MM.1S (cell line): ENCODE data around the gene MMUT.

Source experiments
- EZH2 ChIP-seq: fragments of 300-600 bp; sonication (generic); optimal IDR thresholded peaks from 2 replicates; pipeline ENCODE3; 2017; ENCODE audit warnings: low read depth, mild to moderate bottlenecking, antibody characterized with exemption, low read length, mixed read lengths
- EZH2phosphoT487 ChIP-seq: fragments of 300-600 bp; sonication (generic); IDR thresholded peaks from 2 replicates; pipeline ENCODE4 v1.6.1; 2018; ENCODE audit warnings: antibody characterized with exemption, low read length
- TF ChIP-seq, protein P1 (sequence below): fragments of 300-600 bp; sonication (generic); IDR thresholded peaks from 2 replicates; pipeline ENCODE4 v1.5.1; 2016; ENCODE audit warnings: antibody characterized with exemption, low read length, mixed read lengths

DNA sequence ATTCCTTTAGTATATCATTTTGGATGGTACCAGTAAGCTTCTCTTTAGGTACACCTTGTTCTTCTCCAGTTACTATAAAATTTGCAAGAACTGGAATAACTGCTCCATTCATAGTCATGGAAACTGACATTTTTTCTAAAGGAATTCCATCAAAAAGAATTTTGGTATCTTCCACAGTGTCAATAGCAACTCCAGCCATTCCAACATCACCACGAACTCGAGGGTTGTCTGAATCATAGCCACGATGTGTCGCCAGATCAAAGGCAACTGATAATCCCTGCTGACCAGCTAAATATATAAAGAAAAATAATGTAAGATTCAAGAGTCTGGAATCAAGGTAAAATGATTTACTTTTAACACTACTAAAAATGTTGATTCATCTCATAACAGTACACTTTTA, 5.3 kb downstream of the MMUT start:
- TF ChIP-seq EZH2phosphoT487: no peak
- TF ChIP-seq, protein P1, sequence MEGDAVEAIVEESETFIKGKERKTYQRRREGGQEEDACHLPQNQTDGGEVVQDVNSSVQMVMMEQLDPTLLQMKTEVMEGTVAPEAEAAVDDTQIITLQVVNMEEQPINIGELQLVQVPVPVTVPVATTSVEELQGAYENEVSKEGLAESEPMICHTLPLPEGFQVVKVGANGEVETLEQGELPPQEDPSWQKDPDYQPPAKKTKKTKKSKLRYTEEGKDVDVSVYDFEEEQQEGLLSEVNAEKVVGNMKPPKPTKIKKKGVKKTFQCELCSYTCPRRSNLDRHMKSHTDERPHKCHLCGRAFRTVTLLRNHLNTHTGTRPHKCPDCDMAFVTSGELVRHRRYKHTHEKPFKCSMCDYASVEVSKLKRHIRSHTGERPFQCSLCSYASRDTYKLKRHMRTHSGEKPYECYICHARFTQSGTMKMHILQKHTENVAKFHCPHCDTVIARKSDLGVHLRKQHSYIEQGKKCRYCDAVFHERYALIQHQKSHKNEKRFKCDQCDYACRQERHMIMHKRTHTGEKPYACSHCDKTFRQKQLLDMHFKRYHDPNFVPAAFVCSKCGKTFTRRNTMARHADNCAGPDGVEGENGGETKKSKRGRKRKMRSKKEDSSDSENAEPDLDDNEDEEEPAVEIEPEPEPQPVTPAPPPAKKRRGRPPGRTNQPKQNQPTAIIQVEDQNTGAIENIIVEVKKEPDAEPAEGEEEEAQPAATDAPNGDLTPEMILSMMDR: no peak
- TF ChIP-seq EZH2: no peak
